OCI-LY7 (cell line): Measurements from ENCODE around the gene GPR6. TPM values are rescaled to one million over a fixed set of nuclear protein-coding genes. Genes with fewer than 3 reads are reported as not detected.

Experiments used
- BruUV-seq: library from RNA; stranded (reverse); fragments of 400-500 nt; replicated peaks from 2 replicates; lab custom pipeline; 2021; lab: Mats Ljungman, UMichigan
- CTCF ChIA-PET: fragments of 300-600 bp; sonication (Branson Sonifier 250); formaldehyde crosslinking; loops from one replicate; lab custom pipeline; 2022; ENCODE audit warnings: antibody characterized with exemption; ENCODE audit not compliant: unreplicated experiment; lab: Charles Lee
- POLR2A ChIA-PET: fragments of 300-600 bp; sonication (Branson Sonifier 250); formaldehyde crosslinking; loops from one replicate; lab custom pipeline; 2022; ENCODE audit warnings: antibody characterized with exemption; lab: Charles Lee
- DNase-seq: peaks from one replicate; pipeline ENCODE4 v3.0.0-alpha.2; 2015; ENCODE audit warnings: low spot score
- H2AFZ ChIP-seq: fragments of 200-600 bp; sonication (generic), shearing (Covaris generic); 2 replicates; pipeline ENCODE4 v1.6.1; 2014; ENCODE audit warnings: mild to moderate bottlenecking, antibody characterized with exemption, low read length, moderate library complexity
- H3K27ac ChIP-seq: fragments of 200-600 bp; sonication (generic); 2 replicates; pipeline ENCODE4 v1.5.1; 2014; ENCODE audit warnings: mixed run types, low read depth, mild to moderate bottlenecking, moderate library complexity, low read length, inconsistent platforms; ENCODE audit not compliant: poor library complexity, severe bottlenecking
- H3K36me3 ChIP-seq: fragments of 200-600 bp; sonication (generic); 2 replicates; pipeline ENCODE4 v1.6.1; 2014; ENCODE audit warnings: mild to moderate bottlenecking, antibody characterized with exemption, low read length, moderate library complexity, mixed read lengths; ENCODE audit not compliant: insufficient read depth
- H3K4me1 ChIP-seq: fragments of 200-600 bp; sonication (generic); 2 replicates; pipeline ENCODE4 v1.5.1; 2014; ENCODE audit warnings: mild to moderate bottlenecking, low read length; ENCODE audit not compliant: insufficient read depth, poor library complexity, severe bottlenecking
- H3K4me2 ChIP-seq: fragments of 200-600 bp; sonication (generic); 2 replicates; pipeline ENCODE4 v1.6.1; 2014; ENCODE audit warnings: mild to moderate bottlenecking, low read length
- H3K4me3 ChIP-seq: fragments of 200-600 bp; sonication (generic); 2 replicates; pipeline ENCODE4 v1.5.1; 2014; ENCODE audit warnings: mild to moderate bottlenecking, low read depth, low read length; ENCODE audit not compliant: poor library complexity, severe bottlenecking
- H3K79me2 ChIP-seq: fragments of 200-600 bp; sonication (generic); 2 replicates; pipeline ENCODE4 v1.6.1; 2016; ENCODE audit warnings: low read depth, mild to moderate bottlenecking, low read length, moderate library complexity, mixed read lengths; ENCODE audit not compliant: insufficient read depth
- H3K9me2 ChIP-seq: fragments of 200-600 bp; sonication (generic); 2 replicates; pipeline ENCODE4 v1.6.1; 2016; ENCODE audit warnings: mild to moderate bottlenecking, low read length, mixed read lengths; ENCODE audit not compliant: insufficient read depth
- H3K9me3 ChIP-seq: fragments of 200-600 bp; sonication (generic); 2 replicates; pipeline ENCODE4 v1.6.1; 2014; ENCODE audit warnings: mild to moderate bottlenecking, mixed run types, low read length, mixed read lengths
- H4K20me1 ChIP-seq: fragments of 200-600 bp; sonication (generic); 2 replicates; pipeline ENCODE4 v1.6.1; 2014; ENCODE audit warnings: mild to moderate bottlenecking, antibody characterized with exemption, low read length, moderate library complexity, mixed read lengths; ENCODE audit not compliant: insufficient read depth
- EZH2phosphoT487 ChIP-seq: fragments of 200-600 bp; sonication (generic); IDR thresholded peaks from 2 replicates; pipeline ENCODE4 v1.6.1; 2018; ENCODE audit warnings: low read depth, borderline replicate concordance, mild to moderate bottlenecking, mixed run types, antibody characterized with exemption, low read length, moderate library complexity, mixed read lengths
- intact Hi-C: fragments of 100-400 bp; cut with micrococcal nuclease; formaldehyde crosslinking; loops from one replicate; pipeline ENCODE4 v1.10.0; 2022; ENCODE audit not compliant: unreplicated experiment
- total RNA-seq, 2 experiments: library from RNA; depleted of rRNA in 1 of 2; stranded (reverse); fragments of >200 nt in 1 of 2; shearing (Covaris generic) in 1 of 2; gene quantifications; 2 replicates each; pipeline ENCODE4 v1.2.3, GENCODE V29; 2014 to 2022
- TF ChIP-seq, protein P1 (sequence below): fragments of 200-600 bp; sonication (generic); conservative IDR thresholded peaks from 2 replicates; pipeline ENCODE4 v1.5.1; 2014; ENCODE audit warnings: mild to moderate bottlenecking, antibody characterized with exemption, low read length, moderate library complexity, mixed read lengths

The GPR6 gene
- total RNA-seq, 2 experiments from 2014 or later: not detected

DNA sequence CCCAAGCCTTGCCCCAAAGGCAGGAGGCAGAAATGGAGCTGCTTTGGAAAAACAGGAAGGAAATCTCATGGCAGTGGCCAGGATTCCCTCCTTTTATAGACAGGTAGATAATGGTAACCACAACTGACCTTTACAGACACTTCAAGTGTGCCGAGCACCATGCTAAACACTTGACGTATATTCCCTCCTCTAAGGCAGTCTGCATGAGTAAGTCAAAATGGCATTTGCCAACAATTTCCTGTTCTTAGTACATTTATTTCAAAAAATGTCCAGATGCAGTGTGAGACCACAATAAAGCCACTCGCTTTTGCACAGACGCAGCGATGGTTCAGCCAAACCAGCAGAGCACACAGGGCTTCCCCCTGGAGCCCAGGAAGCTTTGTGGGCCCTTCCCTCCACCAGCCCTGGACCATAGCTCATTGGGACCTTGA, 16.5 kb upstream of the GPR6 start:
- no peaks in the 10 kb centered on the region for H3K9me2 ChIP-seq
- H3K27ac ChIP-seq: no peak overlapping the region
- no peaks in the 10 kb centered on the region for H3K9me3 ChIP-seq
- no peak for TF ChIP-seq EZH2phosphoT487
- TF ChIP-seq, protein P1, sequence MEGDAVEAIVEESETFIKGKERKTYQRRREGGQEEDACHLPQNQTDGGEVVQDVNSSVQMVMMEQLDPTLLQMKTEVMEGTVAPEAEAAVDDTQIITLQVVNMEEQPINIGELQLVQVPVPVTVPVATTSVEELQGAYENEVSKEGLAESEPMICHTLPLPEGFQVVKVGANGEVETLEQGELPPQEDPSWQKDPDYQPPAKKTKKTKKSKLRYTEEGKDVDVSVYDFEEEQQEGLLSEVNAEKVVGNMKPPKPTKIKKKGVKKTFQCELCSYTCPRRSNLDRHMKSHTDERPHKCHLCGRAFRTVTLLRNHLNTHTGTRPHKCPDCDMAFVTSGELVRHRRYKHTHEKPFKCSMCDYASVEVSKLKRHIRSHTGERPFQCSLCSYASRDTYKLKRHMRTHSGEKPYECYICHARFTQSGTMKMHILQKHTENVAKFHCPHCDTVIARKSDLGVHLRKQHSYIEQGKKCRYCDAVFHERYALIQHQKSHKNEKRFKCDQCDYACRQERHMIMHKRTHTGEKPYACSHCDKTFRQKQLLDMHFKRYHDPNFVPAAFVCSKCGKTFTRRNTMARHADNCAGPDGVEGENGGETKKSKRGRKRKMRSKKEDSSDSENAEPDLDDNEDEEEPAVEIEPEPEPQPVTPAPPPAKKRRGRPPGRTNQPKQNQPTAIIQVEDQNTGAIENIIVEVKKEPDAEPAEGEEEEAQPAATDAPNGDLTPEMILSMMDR: no peak
- H3K4me1 ChIP-seq: no peaks in the 10 kb centered on the region
- H4K20me1 ChIP-seq: no peaks in the 10 kb centered on the region
- H3K36me3 ChIP-seq: no peaks in the 10 kb centered on the region
- H3K4me2 ChIP-seq: no peak overlapping the region
- no TSS peak for BruUV-seq
- ChIA-PET POLR2A (interaction anchor here (0.6 kb wide), 1 partner anchor 796 kb away, joined by 4 read pairs; no protein-coding TSS in a partner anchor), CTCF (no interaction called here)
- no peak overlapping the region for H2AFZ ChIP-seq
- H3K4me3 ChIP-seq: no peak overlapping the region
- DNase-seq: no peak
- intact Hi-C loops: no loop called here
- H3K79me2 ChIP-seq: no peaks in the 10 kb centered on the region

DNA sequence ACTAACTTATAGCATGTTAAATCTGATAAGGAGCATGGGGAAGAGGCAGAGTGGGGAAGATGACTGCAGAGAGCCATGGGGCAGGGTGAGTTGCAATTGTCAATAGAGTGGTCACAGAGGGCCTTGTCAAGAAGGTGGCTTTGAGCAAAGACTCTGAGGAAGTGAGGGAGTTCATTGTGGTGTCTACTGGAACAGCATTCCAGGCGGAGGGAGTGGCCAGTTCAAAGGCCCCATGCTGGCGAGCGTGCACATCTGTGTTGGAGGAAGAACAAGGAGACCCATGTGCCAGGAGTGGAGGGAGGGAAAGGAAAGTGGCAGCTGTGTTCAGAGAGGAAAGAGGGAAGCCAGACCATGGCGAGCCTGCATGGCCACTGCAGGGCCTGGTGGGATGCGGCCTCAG, 15.8 kb upstream of the GPR6 start:
- DNase-seq: no peak
- no peak overlapping the region for H3K4me2 ChIP-seq
- H3K4me1 ChIP-seq: no peaks in the 10 kb centered on the region
- H3K36me3 ChIP-seq: no peaks in the 10 kb centered on the region
- ChIA-PET POLR2A (no interaction called here), CTCF (no interaction called here)
- H2AFZ ChIP-seq: no peak overlapping the region
- H3K9me2 ChIP-seq: no peaks in the 10 kb centered on the region
- H3K27ac ChIP-seq: no peak overlapping the region
- TF ChIP-seq, protein P1: no peak
- no peak for TF ChIP-seq EZH2phosphoT487
- no TSS peak for BruUV-seq
- no peaks in the 10 kb centered on the region for H3K9me3 ChIP-seq
- no peak overlapping the region for H3K4me3 ChIP-seq
- intact Hi-C loops: no loop called here
- no peaks in the 10 kb centered on the region for H3K79me2 ChIP-seq
- no peaks in the 10 kb centered on the region for H4K20me1 ChIP-seq

DNA sequence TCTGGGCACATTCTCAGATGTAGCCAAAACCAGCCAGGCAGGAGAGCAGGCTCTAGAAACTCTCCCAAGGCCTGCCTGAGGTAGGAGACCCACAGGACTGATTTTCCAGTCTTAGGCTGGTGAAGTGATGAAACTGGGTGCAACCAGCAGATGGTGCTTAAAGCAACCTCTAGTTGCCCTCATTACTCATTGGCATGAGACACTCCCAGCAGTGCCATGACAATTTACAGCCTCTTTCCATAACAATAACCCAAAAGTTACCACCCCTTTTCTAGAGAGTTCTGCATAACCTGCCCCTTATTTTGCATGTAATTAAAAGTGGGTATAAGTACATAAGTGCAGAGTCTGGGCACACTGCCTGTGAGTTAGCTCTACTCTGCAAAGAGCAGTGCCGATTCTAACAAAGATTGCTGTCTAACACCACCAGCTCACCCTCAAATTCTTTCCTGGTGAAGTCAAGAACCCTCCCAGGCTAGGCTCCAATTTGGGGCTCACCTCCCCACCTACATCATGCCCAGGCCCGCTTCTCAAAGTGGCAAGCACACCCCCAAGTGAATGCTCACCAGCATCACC, 14.4 kb upstream of the GPR6 start:
- Histone ChIP-seq H4K20me1 (no peaks in the 10 kb centered on the region), H2AFZ (no peak overlapping the region), H3K4me3 (no peak overlapping the region), H3K79me2 (no peaks in the 10 kb centered on the region), H3K36me3 (no peaks in the 10 kb centered on the region), H3K4me1 (no peaks in the 10 kb centered on the region), H3K4me2 (no peak overlapping the region), H3K9me2 (no peaks in the 10 kb centered on the region), H3K27ac (no peak overlapping the region), H3K9me3 (no peaks in the 10 kb centered on the region)
- intact Hi-C loops: no loop called here
- no peak for DNase-seq
- ChIA-PET POLR2A (interaction anchor here (1.3 kb wide), 1 partner anchor 19 kb away, joined by 3 read pairs; no protein-coding TSS in a partner anchor), CTCF (no interaction called here)
- TF ChIP-seq EZH2phosphoT487: no peak
- TF ChIP-seq, protein P1: 0 out of 2 replicates have a peak, but pooled peaks have one; percentile 12
- BruUV-seq: no TSS peak
